IPS-18a (cell line): ENCODE data around the gene TRPC4AP.
"Not testable (repeated sequence)": the region's sequence is repeated elsewhere in the genome, so short reads cannot be mapped to it uniquely, and the experiment has no call there.

ENCODE experiments used
- H3K27ac ChIP-seq: one replicate; pipeline ENCODE4 v1.5.1; 2013; ENCODE audit warnings: low read length
- H3K27me3 ChIP-seq: one replicate; pipeline ENCODE4 v1.6.1; 2013; ENCODE audit warnings: mild to moderate bottlenecking, low read length; ENCODE audit not compliant: control insufficient read depth, insufficient read depth
- H3K36me3 ChIP-seq: one replicate; pipeline ENCODE4 v1.6.1; 2013; ENCODE audit warnings: low read depth, low read length; ENCODE audit not compliant: control insufficient read depth
- H3K4me1 ChIP-seq: one replicate; pipeline ENCODE4 v1.6.1; 2013; ENCODE audit warnings: low read depth, low read length; ENCODE audit not compliant: control insufficient read depth
- H3K4me3 ChIP-seq: one replicate; pipeline ENCODE4 v1.5.1; 2013; ENCODE audit warnings: low read length
- H3K9ac ChIP-seq: one replicate; pipeline ENCODE4 v1.6.1; 2013; ENCODE audit warnings: mild to moderate bottlenecking, low read length, moderate library complexity
- H3K9me3 ChIP-seq: one replicate; pipeline ENCODE4 v1.6.1; 2013; ENCODE audit warnings: low read depth, low read length; ENCODE audit not compliant: control insufficient read depth

The TRPC4AP gene

DNA sequence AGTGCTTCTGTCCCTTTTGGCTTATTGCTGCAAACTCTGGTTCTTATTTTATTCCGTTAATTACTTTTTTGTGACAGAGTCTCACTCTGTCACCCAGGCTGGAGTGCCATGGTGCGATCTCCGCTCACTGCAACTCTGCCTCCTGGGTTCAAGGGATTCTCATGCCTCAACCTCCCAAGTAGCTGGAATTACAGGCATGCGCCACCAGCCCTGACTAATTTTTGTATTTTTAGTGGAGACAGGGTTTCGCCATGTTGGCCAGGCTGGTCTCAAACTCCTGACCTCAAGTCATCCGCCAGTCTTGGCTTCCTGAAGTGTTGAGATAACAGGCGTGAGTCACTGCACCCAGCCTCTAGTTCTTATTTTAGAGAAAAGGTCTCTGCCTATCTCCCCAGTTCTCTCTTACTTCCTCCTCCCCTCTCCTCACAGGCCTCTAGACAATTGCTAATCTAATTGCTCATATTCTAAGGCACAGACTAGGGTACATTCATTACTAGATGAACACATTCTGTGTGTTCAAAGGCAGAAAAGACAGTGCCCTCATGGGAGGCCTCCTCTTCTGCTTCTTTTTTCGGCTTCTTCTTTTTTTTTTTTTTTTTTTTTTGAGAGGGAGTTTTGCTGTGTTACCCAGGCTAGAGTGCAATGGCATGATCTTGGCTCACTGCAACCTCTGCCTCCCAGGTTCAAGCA lies 27.6 kb upstream of the TRPC4AP start:
- Histone ChIP-seq H3K4me1 (no peaks in the 10 kb centered on the region), H3K27ac (no peak overlapping the region), H3K4me3 (no peak overlapping the region), H3K9ac (no peak overlapping the region), H3K36me3 (peaks cover 22% of the 10 kb centered on the region), H3K27me3 (no peaks in the 10 kb centered on the region), H3K9me3 (no peaks in the 10 kb centered on the region)

- peaks cover 7% of the 10 kb centered on the region for H3K36me3 ChIP-seq
Measured at GRCh38 chr20:35117629-35118028, 25.0 kb upstream of the TRPC4AP start.

DNA sequence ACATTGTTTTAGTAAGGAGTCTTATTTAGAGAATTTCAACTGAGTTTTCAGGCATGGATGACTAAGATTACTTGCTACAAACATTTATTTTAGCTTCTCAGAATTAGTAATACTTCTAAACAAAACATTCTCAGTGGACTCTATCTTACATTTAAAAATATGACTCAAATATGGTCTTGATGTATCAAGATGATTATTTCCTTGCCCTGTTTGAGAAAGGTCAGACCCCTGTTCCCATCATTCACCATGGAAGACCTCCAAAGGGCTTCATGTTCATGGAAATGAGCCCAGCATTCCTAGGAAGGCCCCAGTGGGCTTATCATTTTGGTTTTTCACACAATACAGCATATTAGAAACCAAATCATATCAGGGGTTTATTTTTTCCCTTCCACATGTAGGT lies 24.6 kb upstream of the TRPC4AP start:
- H3K4me3 ChIP-seq: no peak overlapping the region
- no peak overlapping the region for H3K27ac ChIP-seq
- no peaks in the 10 kb centered on the region for H3K9me3 ChIP-seq
- no peak overlapping the region for H3K9ac ChIP-seq
- H3K4me1 ChIP-seq: no peaks in the 10 kb centered on the region
- peaks cover 5% of the 10 kb centered on the region for H3K36me3 ChIP-seq
- H3K27me3 ChIP-seq: no peaks in the 10 kb centered on the region

More at GRCh38 chr20:35117629-35118028, 25.0 kb upstream of the TRPC4AP start:
- no peaks in the 10 kb centered on the region for H3K9me3 ChIP-seq
- H3K4me1 ChIP-seq: no peaks in the 10 kb centered on the region
- H3K4me3 ChIP-seq: no peak overlapping the region
- no peak overlapping the region for H3K9ac ChIP-seq
- no peaks in the 10 kb centered on the region for H3K27me3 ChIP-seq
- H3K27ac ChIP-seq: no peak overlapping the region

DNA sequence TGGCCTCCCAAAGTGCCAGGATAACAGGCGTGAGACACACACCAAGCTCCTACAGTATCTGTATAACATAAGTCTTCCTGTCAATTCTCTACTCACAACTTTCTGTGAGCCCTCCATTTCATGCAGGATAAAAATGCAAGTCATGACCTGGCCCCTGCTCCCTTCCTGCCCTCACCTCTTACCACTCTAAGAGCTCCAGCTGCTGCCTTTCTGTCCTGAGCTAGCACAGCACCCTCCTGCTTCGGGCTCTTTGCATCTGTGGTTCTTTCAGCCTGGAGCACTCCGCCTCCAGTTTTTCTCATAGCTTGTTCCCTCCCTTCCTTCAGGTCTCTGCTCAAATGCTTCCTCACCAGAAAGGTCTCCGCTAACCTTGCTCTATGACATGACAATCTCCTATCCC lies 23.7 kb upstream of the TRPC4AP start:
- Histone ChIP-seq H3K4me3 (no peak overlapping the region), H3K27ac (no peak overlapping the region), H3K9me3 (no peaks in the 10 kb centered on the region), H3K4me1 (no peaks in the 10 kb centered on the region), H3K27me3 (no peaks in the 10 kb centered on the region), H3K36me3 (peaks cover 5% of the 10 kb centered on the region), H3K9ac (no peak overlapping the region)

DNA sequence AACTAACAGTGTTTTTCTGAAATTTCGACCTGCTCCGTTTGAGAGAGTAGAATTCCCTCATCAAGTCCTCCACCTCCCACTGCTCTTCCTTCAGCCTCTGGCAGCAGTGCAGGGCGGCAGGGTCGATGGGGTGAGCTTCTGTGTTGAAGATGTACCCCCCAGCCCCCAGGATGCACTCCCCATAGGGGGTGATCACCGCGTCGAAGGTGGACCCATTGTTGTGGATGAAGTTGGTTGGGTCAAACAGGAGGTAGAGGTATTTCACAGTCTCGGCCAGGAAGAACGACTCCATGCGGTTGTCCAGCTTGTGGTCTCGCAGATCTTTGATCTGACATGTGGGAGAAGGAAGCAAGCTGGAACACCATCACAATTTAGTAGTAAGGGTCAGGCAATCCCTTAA lies 23.0 kb upstream of the TRPC4AP start:
- Histone ChIP-seq H3K27ac (no peak overlapping the region), H3K9me3 (no peaks in the 10 kb centered on the region), H3K4me1 (no peaks in the 10 kb centered on the region), H3K4me3 (no peak overlapping the region), H3K36me3 (peaks cover 5% of the 10 kb centered on the region), H3K27me3 (no peaks in the 10 kb centered on the region), H3K9ac (no peak overlapping the region)

- not testable (repeated sequence) for H3K9ac ChIP-seq, H3K9me3 ChIP-seq
Measured at GRCh38 chr20:35112276-35112675, 19.7 kb upstream of the TRPC4AP start.

GRCh38 chr20:35111141-35111888 lies 18.7 kb upstream of the TRPC4AP start:
- H3K9me3 ChIP-seq: no peaks in the 10 kb centered on the region
- peaks cover 5% of the 10 kb centered on the region for H3K36me3 ChIP-seq
- H3K27me3 ChIP-seq: no peaks in the 10 kb centered on the region
- no peaks in the 10 kb centered on the region for H3K4me1 ChIP-seq
- no peak overlapping the region for H3K27ac ChIP-seq
- H3K9ac ChIP-seq: no peak overlapping the region
- H3K4me3 ChIP-seq: no peak overlapping the region

More at GRCh38 chr20:35112276-35112675, 19.7 kb upstream of the TRPC4AP start:
- H3K4me3 ChIP-seq, H3K27me3 ChIP-seq, H3K36me3 ChIP-seq, H3K27ac ChIP-seq, H3K4me1 ChIP-seq: not testable (repeated sequence)

DNA sequence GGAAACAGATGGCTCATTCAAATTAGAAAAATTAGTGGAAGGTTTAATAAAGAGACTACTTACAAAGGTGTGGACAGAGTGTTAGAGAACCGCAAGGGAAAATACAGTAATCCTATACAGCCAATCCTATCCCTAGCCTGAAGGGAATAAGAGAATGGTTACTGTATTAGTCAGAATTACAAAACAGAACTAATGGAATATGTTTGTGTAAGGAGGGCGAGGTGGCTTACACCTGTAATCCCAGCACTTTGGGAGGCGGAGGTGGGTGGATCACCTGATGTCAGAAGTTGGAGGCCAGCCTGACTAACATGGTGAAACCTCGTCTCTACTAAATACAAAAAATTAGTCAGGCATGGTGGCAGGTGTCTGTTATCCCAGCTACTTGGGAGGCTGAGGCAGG lies 16.3 kb upstream of the TRPC4AP start:
- no peak overlapping the region for H3K4me3 ChIP-seq
- H3K4me1 ChIP-seq: no peaks in the 10 kb centered on the region
- H3K9me3 ChIP-seq: no peaks in the 10 kb centered on the region
- H3K27me3 ChIP-seq: no peaks in the 10 kb centered on the region
- no peak overlapping the region for H3K9ac ChIP-seq
- H3K36me3 ChIP-seq: no peaks in the 10 kb centered on the region
- no peak overlapping the region for H3K27ac ChIP-seq

GRCh38 chr20:35106827-35107380 lies 14.3 kb upstream of the TRPC4AP start:
- no peak overlapping the region for H3K27ac ChIP-seq
- no peaks in the 10 kb centered on the region for H3K36me3 ChIP-seq
- no peak overlapping the region for H3K9ac ChIP-seq
- H3K4me3 ChIP-seq: no peak overlapping the region
- H3K27me3 ChIP-seq: no peaks in the 10 kb centered on the region
- no peaks in the 10 kb centered on the region for H3K4me1 ChIP-seq
- H3K9me3 ChIP-seq: no peaks in the 10 kb centered on the region

GRCh38 chr20:35104685-35105295 lies 12.2 kb upstream of the TRPC4AP start:
- H3K9me3 ChIP-seq: no peaks in the 10 kb centered on the region

GRCh38 chr20:35101620-35102019 lies 9.0 kb upstream of the TRPC4AP start:
- Histone ChIP-seq H3K27me3 (no peaks in the 10 kb centered on the region), H3K27ac (no peak overlapping the region), H3K4me1 (no peaks in the 10 kb centered on the region), H3K9ac (no peak overlapping the region), H3K36me3 (no peaks in the 10 kb centered on the region), H3K4me3 (no peak overlapping the region), H3K9me3 (no peaks in the 10 kb centered on the region)

More at GRCh38 chr20:35104685-35105295, 12.2 kb upstream of the TRPC4AP start:
- Histone ChIP-seq H3K27me3 (no peaks in the 10 kb centered on the region), H3K9ac (no peak overlapping the region), H3K36me3 (no peaks in the 10 kb centered on the region), H3K4me3 (no peak overlapping the region), H3K27ac (no peak overlapping the region), H3K4me1 (no peaks in the 10 kb centered on the region)
